Measurements from ENCODE around the gene MKRN1.
"Not testable (repeated sequence)": the region's sequence is repeated elsewhere in the genome, so short reads cannot be mapped to it uniquely, and the experiment has no call there.

The MKRN1 gene

DNA sequence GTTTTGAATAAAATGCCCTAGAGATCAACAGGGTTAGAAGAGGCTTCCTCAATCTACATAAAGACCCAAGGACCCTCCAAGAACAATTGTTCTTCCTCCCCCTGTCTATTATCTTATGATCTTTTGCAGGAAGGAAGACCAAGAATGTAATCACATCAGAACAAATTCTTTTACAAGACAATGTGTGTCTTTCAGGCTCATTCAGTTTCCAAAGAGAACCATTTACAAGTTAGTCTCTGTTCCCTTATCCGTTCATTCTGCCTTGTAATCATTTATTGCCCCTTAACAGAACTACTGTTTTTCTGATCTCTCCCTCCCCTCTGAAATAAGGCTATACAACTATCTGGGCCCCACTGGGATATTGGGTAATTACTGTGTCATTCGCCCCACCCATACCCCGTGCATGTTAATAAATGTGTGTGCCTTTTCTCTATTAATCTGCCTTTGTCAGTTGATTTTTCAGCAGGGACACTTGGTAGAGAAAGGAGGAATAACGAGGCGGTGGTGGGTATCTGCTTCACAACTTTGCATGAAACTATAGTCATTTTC lies 5.7 kb upstream of the MKRN1 start:
- no peak for DNase-seq (ENCODE audit: low spot score)

DNA sequence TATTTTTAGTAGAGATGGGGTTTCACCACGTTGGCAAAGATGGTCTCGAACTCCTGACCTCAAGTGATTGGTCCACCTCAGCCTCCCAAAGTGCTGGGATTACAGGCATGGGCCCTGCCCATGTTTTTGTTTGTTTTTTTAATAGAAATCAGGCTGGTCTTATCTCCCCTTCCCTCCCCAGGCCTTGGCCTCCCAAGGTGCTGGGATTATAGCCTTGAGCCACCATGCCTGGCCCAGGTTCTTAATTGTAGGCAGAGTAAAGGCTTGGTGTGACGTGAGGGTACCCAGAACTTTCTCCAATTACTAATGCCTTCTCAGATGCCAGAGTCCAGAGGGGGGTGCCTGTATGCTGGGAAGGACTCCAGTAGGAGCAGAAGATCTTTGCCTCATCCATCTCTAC lies 5.2 kb upstream of the MKRN1 start:
- DNase-seq (ENCODE audit: low spot score): no peak

DNA sequence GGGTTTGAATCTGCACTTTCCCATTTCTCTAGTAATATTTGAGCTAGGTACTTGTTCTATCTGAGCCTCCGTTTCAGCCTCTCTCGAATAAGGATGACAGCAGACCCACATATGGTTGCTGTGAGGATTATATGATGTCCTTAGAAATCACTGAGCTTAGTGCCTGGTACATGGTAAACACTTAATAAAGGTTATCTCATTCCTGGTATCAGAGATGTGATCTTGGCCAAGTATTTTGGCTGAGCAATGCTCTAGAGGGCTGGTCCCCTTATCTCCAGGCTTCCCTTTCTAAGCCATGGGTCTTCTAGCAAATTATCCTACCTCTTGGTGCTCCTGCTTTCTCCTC lies 407 bp upstream of the MKRN1 start:
- no peak for DNase-seq (ENCODE audit: low spot score)

DNA sequence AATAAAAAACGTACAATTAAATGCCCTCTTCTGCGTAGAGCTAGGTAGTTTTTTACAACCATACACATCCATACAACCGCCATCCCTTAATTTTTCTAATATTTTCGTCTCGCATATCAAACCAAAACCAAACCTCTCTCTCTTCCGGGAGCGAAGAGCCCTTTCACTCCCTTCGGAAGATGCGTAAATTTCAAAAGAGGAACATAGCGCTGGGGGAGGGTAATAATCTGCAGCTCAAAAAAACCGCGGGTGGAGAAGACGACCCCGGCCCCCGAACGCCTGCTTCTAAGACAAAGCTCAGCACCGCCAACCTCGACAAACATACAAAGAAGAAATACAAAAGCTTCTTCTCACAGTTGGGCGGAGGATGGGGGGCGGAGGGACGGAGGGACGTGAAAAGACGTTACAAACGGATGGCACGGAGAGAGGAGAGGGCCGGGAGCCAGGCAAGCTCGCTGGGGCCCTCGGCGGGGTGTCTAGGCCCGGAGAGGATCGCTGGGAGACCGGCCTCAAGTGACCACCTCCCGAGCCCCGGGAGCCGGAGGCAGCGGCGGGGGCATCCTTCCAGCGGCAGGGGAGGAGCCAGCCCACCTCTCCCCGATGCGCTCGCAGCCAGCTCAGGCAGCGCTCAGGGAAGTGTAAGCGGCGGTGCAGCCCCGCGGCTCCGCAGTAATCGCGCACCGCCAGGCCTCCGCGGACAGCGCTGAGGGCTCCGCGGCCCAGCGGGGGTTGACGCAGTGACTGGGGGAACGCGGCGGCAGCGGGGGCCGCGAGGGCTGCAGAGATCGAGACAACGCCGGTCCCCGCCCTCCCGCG lies 851 bp downstream of the MKRN1 start:
- peak; percentile 46 for DNase-seq (ENCODE audit: low spot score)

DNA sequence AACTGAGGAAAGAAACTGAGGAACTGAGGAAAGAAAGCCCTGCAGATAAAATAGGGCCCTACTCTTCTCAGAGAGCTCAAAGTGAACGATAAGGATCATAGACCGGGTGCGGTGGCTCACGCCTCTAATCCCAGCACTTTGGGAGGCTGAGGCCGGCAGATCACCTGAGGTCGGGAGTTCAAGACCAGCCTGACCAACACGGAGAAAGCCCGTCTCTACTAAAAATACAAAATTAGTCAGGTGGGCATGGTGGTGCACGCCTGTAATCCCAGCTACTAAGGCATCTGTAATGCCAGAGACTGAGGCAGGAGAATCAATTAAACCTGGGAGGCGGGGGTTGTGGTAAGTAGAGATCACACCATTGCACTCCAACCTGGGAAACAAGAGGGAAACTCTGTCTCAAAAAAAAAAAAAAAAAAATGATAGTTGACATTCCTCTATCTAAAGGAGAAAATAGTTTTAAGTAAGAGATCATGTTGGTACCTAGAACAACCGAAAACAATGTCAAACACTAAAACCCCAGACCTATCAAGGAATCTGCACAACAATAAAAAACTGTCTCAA lies 2.5 kb downstream of the MKRN1 start:
- DNase-seq (ENCODE audit: low spot score): no peak

DNA sequence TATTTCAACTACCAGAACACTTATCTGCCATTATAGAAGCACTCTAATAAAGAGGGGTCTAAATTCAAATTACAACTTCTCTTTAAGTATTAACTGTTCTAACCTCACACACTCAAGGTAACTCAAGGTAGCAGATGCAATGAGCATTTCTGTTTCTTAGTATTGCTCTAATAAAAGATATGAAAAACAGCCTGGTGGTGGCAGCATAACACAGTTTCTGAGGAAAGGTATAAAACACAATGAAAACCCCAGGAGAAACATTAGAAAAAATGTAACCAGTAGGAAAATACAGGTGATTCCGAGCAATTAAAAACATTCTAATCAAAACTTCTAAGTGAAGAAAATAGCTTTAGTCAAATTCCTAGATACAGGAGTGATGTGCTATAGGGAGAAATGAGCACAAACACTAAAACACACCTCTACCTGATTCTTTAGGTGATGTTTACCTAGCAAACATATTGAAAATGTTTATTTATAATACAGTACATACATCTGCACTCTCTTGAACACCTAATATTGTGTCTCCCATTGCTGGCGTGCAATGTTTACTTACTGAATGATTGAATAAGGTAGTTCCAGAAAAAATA lies 3.5 kb downstream of the MKRN1 start:
- DNase-seq (ENCODE audit: low spot score): peak; percentile 51

DNA sequence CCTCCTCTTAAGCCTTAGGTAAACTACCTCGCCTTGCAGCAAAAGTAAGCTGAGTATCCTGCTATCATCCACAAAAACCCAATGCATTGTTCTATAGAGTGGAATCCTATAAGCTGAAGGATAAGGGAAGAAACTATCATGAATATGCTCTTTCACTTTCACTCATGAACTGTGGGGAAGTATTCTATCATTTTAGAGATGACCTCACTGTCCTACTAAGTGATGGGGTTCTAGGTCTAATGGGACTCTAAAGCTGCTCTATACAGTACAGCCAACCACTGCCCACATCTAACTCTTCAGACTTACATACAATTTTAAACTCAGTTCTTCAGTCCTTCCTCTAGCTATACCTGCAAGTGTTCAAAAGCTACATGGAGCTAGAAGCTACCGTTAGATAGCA lies 16.2 kb downstream of the MKRN1 start:
- no peak for DNase-seq (ENCODE audit: low spot score)

DNA sequence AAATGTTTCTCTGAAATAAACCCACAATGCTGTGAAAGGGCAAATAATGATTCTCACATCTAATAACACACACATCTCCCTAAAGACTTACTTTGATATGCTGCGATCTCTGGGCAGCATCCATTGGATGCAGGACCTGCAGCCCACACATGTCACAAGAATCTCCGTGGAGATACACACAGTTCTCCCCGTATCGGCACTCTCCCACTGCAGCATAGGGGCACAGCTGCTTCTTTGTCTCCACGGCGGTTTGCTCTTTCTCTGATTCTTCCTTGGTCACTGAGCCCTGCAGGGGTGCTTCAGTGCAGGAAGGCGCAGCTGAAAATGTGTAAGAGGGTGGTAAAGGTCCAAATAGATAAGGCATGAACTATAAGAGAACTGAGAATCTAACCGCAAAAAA lies 20.4 kb downstream of the MKRN1 start:
- DNase-seq (ENCODE audit: low spot score): no peak

DNA sequence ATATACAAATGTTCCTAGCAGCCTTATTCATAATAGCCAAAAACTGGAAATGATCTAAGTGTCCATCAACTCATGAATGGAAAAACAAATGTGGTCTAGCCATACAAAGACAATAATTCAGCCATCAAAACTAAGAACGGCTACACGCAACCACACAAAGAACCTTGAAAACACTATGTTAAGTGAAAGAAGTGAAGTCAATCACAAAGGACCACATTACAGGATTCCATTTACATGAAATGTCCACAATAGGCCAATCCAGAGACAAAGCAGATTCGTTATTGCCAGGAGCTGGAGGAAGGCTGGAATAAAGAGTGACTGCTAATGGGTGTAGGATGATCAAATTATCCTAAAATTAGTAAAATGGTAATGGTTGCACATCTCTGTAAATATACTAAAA lies 21.1 kb downstream of the MKRN1 start:
- no peak for DNase-seq (ENCODE audit: low spot score)

DNA sequence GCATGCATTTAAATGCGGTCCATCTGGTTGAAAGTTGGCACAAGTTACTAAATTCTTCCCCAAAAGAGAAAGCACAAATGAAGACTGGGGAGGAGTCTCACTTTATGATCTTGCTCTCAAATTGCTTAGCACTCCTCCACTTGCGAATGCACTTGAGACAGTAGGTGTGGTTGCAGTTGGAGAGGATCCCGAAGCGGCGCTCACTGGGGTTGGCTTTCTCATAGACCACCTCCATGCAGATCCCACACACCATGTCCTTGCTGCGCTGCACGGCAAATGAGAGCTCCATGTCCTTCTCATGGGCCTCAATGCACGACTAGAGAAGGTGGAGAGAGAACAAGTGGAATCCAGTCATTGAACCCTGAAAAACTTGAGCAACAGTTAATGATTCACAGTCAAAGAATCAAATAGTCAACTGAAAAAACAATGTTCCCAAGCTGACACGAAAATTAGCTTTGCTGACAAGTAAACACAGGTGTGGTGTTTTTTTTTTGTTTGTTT lies 22.7 kb downstream of the MKRN1 start:
- DNase-seq (ENCODE audit: low spot score): no peak

DNA sequence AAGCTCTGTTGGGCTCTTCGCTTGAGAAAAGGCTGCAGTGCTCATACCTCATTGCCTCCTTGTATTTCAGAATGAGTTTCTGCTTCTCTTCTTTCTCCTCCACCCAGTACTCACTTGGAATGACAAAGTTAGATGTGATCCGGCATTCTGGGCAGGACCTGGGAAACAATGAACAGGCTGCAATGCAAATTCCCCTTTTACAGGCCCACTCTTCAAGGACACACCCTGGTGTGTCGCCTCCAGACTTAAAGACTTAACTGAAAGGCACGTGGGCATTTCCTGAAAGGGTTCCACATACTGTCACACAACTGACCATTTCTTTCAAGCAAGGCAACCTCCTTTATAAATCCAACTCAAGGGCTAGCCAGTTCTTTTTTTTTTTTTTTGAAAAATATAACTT lies 23.6 kb downstream of the MKRN1 start:
- DNase-seq (ENCODE audit: low spot score): no peak

DNA sequence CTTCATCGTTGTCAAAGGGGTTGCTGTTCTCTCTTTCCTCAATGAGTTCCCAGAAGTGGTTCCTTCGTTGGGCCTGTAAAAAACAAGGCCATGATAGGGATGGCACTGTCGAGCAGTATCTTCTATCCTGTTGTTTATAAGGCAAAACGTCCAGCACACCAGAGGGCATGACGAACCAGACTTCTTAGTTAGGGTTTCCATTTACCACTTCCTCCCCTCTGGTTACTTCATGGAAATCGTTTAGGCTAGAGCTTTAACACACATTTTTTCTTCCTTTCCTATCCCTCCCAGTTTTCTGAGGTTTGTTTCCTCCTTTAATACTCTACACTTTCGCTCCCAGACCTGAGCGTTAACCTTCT lies 24.7 kb downstream of the MKRN1 start:
- DNase-seq (ENCODE audit: low spot score): no peak

DNA sequence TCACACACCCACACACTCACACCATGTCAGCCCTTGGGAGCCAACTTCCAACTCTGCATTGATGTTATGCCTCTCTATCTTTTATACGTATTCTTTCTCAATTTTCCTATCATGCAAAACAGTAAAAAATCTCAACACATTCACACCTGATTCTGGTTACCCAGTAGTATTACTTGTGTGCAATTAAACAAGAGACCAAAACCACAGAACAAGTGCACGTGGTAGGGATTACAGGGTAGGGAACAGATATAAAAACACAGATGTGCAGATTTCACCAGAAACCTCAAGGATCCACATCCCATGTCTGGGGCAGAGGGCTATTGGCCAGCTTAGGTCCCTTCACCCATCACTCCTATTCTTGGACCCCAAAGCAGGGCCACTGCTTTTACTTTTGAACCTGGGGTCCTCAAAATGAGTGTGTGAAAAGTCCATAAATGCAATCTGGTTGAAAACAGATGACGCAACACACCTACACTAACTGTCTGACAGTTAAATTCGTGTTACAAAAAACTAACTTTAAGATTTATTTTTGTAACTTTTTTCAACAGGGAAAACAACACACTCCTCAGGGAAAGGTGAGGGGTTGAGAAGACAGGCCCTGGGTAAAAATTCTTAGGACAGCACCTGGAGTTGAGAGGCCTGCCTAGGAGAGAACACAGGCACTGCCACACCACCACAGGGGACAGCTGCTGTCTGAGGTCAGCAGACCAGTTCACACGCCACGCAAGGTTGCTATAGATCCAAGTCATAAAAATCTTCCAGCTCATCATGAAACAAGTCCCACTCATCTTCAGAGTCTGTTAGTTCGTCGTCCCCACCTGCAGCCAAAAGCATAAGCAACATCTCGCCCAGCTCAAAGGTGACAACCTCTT lies 25.3 kb downstream of the MKRN1 start:
- DNase-seq (ENCODE audit: low spot score): not testable (repeated sequence)

DNA sequence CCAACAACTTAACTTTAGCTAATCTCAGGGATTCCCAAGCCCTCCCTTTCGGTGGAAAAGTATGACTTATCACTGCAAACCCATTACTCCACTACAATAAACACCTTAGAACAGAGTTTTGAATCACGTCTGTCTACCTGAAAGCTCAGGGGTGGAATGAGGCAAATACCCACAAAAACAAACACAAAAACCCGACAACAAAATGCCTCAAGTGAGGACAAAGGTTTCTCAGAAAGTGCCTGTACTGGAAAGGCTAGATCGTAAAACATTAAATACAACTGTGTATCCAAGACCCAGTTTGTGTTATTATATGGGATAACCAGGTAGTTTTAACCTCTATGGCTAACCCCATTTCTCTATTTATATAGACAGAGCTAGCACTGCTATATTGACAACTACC lies 26.0 kb downstream of the MKRN1 start:
- DNase-seq (ENCODE audit: low spot score): no peak

DNA sequence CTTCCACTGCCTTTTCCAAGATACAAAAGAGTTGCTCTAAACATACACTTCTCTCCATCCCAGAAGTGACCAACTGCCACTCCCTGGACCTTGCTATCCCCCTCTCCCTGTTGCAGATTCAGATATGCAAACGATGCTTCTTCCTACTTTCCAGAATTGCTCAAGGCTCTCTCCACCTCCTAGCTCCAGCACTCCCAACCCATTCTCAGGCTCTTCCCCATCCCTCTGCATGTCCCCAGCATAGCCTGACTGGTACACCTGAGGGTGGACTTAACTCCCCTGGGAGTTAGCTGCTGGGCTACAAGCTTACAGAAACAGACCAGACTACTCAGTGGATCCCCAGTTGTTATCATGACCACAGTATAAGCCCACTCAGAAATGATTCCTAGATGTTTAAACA lies 27.6 kb downstream of the MKRN1 start:
- DNase-seq (ENCODE audit: low spot score): no peak

DNA sequence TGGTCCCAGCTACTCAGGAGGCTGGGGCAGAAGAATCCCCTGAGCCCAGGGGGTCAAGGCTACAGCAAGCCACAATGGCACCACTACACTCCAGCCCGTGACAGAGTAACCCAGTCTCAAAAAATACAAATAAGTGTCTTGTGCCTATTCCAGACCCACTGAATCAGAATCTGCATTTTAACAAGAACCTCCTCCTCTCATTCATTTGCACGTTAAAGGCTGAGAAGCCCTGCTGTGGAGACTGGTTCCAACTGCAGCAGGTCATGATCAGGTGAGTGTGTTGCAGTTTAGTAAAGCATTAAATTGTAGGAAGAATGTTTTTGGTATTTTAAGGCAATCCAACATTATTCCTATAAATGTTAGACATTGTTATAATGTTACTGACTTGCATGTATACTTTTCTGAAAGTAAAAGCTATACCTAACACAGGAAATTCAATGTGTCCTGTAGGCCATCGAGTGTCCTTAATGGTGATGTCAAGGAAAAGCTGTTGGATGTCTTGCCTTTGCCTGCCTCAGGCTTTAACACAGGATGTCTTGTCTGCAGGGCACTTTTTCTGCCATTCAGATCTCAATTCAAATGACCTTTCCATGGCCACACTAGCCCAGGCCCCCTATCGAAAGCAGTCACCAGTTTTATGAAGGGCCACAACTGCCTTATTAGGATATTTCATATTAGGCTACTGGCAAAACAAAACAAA lies 30.4 kb downstream of the MKRN1 start:
- DNase-seq (ENCODE audit: low spot score): no peak

DNA sequence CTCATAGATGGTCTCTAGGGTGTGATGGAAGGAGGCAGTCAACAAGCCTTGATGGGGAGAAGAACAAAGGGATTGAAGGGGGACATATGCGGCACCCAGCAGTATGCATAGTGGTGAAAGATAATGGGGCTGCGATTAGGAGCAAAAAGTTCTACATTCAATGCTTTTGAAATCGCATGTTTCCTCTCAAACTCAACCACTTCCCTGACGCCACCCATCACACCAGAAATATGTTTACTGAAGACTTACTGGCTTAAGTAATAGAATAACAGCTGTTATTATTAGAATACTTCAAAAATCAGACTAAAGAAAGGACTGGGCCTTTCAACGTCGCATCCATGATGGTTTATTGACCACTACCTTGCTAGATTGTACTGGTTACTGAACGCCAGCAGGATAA lies 31.5 kb downstream of the MKRN1 start:
- no peak for DNase-seq (ENCODE audit: low spot score)

DNA sequence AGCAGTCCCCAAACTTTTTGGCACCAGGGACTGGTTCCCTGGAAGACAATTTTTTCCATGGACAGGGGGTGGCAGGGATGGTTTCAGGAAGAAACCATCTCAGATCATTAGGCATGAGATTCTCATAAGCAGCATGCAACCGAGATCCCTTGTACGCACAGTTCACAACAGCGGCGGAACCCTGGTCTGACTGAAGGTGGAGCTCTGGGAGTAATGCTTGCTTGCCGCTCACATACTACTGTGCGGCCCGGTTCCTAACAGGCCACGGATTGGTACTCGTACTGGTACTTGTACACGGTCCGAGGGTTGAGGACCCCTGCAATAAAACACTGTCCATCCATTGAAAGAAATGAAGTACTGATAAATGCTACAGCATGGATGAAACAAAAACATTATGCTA lies 32.8 kb downstream of the MKRN1 start:
- no peak for DNase-seq (ENCODE audit: low spot score)

DNA sequence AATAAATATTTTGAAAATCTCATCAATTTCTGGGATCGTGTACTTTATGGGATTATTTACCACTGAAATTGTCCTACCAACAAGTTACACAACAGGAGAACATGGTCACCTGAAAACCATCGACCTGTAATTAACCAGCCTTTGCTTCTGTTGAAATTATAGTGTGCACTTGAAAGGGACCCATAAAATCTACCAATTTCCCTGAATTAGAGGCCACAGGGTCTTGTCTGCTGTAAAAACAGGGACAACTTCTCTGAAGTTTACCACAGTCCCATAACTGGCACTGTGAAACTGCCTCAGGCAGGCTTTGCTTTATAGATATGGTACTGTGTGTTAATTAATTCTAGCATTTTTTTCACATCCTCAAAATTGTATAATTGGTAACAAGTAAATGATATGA lies 37.8 kb downstream of the MKRN1 start:
- DNase-seq (ENCODE audit: low spot score): no peak

DNA sequence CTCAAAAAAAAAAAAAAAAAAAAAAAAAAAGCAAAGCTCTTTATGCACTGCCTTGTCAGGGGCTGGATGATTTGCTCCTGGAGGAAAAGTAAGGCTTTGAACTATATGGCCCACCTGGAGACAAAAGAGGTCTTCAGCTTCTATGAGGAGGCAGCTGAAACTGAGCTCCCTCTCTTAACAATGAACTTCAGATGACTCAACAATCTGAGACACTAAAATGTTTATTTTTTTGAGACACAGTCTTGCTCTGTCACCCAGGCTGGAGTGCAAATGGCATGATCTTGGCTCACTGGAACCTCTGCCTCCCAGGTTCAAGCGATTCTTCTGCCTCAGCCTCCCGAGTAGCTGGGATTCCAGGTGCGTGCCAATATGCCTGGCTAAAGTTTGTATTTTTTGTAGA lies 38.7 kb downstream of the MKRN1 start:
- no peak for DNase-seq (ENCODE audit: low spot score)

DNA sequence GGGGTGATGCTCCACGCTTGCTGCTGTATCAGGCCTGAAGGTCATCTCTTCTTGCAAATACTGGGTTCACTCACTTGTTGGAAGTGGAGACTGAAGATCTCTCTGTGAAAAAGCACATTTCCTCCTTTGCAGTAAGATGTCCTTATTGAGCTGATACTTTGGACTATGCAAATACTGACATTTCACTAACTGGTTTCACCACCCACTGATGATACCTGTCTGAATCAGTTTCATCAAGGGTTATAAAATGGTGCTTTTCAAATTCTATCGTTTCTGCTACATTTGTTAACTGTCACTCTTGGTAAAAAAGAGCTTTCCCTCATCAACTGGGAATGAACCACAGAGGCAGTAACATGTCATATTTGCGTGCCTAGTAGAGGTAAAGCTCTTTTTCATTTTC lies 39.9 kb downstream of the MKRN1 start:
- no peak for DNase-seq (ENCODE audit: low spot score)

All from hepatic stellate cell (primary cell).